HG02759 (cell line): ENCODE measurements around the gene CABCOCO1.

ENCODE experiments used
- ATAC-seq: cut with Tn5 transposase; IDR thresholded peaks from one replicate; pipeline ENCODE4 v1.9.1; 2021; ENCODE audit warnings: mild to moderate bottlenecking, moderate library complexity; ENCODE audit not compliant: unreplicated experiment

Gene CABCOCO1

GRCh38 chr10:61752111-61753011 is 89.6 kb downstream of the CABCOCO1 start:
- ATAC-seq = peak; percentile 66

- ATAC-seq = no peak
Measured at GRCh38 chr10:61753453-61753852, 90.7 kb downstream of the CABCOCO1 start.

GRCh38 chr10:61754587-61755550 is 92.1 kb downstream of the CABCOCO1 start:
- no peak for ATAC-seq

GRCh38 chr10:61757001-61757400 is 94.3 kb downstream of the CABCOCO1 start:
- no peak for ATAC-seq

- no peak for ATAC-seq
Measured at GRCh38 chr10:61757525-61758397, 95.0 kb downstream of the CABCOCO1 start.

GRCh38 chr10:61758433-61758832 is 95.7 kb downstream of the CABCOCO1 start:
- no peak for ATAC-seq

GRCh38 chr10:61759751-61760150 is 97.0 kb downstream of the CABCOCO1 start:
- ATAC-seq = no peak

- ATAC-seq = no peak
Measured at GRCh38 chr10:61760943-61761824, 98.5 kb downstream of the CABCOCO1 start.

- ATAC-seq = no peak
Measured at GRCh38 chr10:61761825-61762217, 99.1 kb downstream of the CABCOCO1 start.

GRCh38 chr10:61763778-61764177 is 101.0 kb downstream of the CABCOCO1 start:
- no peak for ATAC-seq

GRCh38 chr10:61764486-61764885 is 101.8 kb downstream of the CABCOCO1 start:
- no peak for ATAC-seq

GRCh38 chr10:61765176-61766087 is 102.7 kb downstream of the CABCOCO1 start:
- ATAC-seq = no peak

GRCh38 chr10:61766927-61767326 is 104.2 kb downstream of the CABCOCO1 start:
- no peak for ATAC-seq

- ATAC-seq = no peak
Measured at GRCh38 chr10:61774031-61774430, 111.3 kb downstream of the CABCOCO1 start.

GRCh38 chr10:61775111-61775510 is 112.4 kb downstream of the CABCOCO1 start:
- ATAC-seq = no peak

- ATAC-seq = no peak
Measured at GRCh38 chr10:61776615-61777266, 114.0 kb downstream of the CABCOCO1 start.

- ATAC-seq = no peak
Measured at GRCh38 chr10:61778137-61778536, 115.4 kb downstream of the CABCOCO1 start.

- no peak for ATAC-seq
Measured at GRCh38 chr10:61779276-61779675, 116.5 kb downstream of the CABCOCO1 start.
